GM19455 (cell line): ENCODE measurements around the gene CEACAM1.
"Not testable (repeated sequence)": the region's sequence is repeated elsewhere in the genome, so short reads cannot be mapped to it uniquely, and the experiment has no call there.

Experiments used
- ATAC-seq: cut with Tn5 transposase; IDR thresholded peaks from one replicate; pipeline ENCODE4 v1.9.1; 2021; ENCODE audit not compliant: unreplicated experiment

Gene CEACAM1

DNA sequence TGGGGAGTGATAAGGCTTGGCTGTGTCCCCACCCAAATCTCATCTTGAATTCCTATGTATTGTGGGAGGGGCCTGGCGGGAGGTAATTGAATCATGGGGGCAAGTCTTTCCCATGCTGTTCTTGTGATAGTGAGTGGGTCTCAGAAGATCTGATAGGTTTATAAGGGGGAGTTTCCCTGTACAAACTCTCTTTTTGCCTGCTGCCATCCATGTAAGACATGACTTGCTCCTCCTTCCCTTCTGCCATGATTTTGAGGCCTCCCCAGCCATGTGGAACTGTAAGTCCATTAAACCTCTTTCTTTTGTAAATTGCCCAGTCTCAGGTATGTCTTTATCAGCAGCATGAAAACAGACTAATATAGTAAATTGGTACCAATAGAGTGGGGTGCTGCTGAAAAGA lies 20.8 kb upstream of the CEACAM1 start:
- ATAC-seq: not testable (repeated sequence)

DNA sequence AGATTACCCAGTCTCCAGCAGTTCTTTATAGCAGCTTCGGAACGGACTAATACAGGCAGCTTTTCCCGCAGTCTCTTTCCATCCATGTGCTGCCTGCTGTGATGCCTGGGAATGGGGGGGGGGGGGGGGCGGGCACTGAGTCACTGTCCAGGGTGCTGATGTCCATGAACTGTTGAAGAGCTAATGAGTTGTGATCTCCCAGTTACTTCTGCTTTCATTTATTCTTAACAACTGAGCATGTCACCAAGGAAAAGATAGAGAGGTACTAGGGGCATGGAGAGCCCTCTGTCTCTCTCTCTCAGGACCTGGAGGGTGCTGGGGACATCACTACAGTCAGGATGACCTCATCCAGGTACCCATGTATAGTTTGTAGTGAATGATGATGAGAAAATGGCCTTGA lies 20.3 kb upstream of the CEACAM1 start:
- ATAC-seq: no peak

DNA sequence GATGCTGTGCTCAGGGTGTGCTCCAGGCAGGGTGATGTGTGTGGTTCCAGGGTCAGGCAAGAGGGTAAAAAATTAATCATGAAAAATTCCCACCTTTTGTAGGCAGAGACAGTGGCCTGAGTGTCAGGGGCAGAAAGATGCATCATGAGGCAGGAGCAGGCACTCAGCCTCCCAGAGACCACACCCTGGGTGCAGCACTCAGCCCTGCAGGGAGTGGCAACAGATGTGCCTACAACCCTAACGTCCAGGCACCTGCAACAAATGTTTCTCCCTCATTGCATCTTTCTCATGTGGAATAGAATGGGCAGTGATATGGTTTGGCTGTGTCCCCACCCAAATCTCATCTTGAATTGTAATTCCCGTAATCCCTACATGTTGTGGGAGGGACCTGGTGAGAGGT lies 19.6 kb upstream of the CEACAM1 start:
- no peak for ATAC-seq

DNA sequence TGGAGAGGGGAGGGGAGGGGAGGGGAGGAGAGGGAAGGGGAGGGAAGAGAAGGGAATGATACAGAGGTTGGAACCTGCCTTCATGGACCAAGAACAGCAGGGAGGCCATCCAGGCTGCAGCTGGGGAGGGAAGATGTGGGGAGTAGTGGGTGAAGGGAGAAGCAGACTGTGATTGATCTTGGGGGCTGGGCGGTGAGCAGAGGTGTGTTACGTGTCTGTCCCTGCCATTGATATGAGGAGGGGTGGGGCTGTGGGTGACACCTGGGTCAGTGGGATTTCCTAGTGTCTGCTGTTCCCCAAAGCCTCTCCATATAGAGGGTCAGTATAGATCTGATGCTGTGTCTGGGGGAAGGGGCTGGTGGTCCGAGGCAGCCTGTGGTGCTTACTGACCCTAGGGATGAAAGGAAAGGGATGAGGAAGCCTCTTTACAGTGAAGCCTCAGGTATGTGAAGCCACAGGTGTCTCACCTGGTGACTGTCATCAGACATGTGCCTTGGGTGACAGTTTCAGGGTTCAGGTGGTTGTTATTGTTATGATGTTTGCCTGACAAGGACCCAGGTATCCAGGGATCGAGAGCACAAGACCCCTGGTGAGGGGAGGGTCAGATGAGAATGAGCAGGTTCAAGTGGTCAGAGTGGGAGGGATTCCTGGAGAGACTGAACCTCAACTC lies 18.7 kb upstream of the CEACAM1 start:
- ATAC-seq: no peak

DNA sequence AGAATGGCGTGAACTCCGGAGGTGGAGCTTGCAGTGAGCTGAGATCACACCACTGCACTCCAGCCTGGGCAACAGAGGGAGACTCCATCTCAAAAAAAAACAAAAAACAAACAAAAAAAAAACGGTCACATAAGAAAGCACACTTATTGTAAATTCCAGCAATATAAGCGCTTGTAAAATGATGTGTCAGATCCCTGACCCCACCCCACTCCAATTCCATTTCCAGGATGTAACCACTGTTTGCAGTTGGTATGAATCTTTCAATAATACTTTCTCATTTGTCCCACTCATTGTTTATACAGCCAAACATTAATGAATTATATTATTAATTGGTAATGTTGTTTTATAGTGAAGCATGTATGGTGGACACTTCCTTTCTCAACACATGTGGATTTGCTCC lies 15.9 kb upstream of the CEACAM1 start:
- ATAC-seq: no peak

DNA sequence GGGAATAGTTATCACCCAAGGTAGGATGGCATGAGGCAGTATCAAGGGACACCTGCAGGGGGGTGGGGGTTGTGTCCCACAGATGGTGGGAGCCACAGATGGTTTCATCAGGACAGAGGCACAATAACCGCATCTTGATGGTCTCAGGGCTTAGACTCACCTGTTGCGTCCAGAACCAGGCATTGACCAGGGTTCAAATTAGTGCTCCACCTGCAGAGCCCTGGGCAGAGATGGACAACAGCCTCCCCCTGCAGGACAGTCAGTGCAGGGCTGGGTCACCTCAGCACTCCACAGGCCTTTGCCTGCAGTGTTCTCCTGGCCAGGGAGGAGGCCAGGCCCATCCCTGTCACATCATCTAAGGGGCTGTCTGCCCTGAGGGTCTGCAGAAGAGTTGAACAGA lies 14.5 kb upstream of the CEACAM1 start:
- ATAC-seq: no peak

DNA sequence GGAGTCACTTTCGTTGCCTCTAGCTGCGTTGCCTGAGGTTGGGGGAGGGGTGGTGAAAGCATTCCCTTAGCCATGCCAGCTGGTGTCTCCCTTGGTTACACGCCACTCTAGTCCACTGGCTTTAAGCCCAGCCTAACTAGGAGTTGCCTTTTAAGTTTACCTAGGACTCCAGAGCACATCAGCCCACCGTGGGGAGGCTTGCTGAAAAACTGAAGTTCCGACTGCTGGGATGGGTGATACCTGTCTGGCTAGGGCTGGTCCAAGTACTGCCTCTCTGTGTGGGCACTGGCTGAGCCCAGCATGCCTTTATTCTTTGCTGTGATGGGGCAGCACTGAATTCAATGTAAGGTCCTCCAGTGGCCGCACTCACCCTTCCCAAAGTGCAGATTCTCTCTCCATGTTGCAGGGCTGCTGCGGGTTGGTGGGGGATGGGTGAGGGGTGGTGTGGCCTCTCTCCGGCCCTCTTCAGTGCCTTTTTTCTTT lies 11.8 kb upstream of the CEACAM1 start:
- ATAC-seq: no peak

DNA sequence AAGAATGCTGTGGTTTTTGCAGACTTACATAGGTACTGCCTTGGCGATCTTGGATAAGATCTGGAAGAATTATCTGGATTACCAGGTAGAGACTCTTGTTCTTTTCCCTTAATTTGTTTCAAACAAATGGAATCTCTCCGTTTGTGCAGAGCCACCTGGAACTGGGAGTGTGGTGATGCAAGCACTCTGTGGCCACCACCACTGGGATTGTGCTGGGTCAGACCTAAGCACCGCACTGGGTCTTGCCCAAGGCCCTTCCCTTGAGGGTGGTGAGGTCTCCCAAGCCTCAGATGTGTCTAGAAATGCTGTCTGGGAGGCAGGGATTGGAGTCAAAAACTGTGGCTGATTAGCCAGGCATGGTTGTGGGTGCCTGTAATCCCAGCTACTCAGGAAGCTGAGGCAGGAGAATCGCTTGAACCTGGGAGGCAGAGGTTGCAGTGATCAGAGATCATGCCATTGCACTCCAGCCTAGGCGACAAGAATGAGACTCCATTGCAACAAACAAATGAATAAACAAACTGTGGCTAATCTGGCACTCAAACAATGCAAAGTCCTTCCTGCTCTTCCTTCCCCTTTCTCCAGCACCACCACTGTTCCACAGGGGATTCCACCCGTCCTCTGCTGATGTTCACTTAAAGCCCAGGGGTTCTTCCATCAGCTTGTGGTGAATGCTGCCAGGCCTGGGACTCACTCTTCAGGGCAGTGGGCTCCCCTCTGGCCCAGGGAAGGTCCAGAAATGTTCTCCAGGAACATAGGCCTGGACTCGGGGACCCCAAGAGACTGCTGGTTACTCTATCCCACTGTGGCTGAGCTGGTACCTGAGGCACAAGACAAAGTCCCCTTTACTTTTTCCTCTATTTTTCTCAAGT lies 10.8 kb upstream of the CEACAM1 start:
- no peak for ATAC-seq

DNA sequence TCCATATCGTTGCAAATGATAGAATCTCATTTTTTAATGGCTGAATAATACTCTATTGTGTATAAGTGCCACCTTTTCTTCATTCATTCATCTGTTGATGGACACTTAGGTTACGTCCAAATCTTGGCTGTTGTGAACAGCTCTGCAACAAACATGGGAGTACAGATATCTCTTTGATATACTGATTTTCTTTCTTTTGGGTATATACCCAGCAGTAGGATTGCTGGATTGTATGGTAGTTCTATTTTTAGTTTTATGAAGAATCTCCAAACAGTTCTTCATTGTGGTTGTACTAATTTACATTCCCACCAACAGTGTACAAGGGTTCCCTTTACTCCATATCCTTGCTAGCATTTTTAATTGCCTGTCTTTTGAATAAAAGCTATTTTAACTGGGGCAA lies 7.0 kb upstream of the CEACAM1 start:
- ATAC-seq: not testable (repeated sequence)

DNA sequence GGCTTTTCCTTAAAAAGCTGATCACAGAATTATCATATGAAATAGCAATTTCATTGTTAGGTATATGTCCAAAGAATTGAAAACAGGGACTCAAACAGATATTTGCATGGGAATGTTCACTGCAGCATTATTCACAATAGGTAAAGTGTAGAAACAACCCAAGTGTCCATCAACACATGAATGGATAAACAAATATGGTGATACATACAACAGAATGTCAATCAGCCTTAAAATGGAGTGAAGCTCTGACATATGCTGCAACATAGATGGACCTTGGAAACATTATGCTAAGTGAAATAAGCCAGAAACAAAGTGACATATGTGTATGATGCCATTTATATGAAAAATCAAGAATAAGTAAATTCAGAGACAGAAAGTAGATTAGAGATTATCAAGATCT lies 6.1 kb upstream of the CEACAM1 start:
- ATAC-seq: no peak

DNA sequence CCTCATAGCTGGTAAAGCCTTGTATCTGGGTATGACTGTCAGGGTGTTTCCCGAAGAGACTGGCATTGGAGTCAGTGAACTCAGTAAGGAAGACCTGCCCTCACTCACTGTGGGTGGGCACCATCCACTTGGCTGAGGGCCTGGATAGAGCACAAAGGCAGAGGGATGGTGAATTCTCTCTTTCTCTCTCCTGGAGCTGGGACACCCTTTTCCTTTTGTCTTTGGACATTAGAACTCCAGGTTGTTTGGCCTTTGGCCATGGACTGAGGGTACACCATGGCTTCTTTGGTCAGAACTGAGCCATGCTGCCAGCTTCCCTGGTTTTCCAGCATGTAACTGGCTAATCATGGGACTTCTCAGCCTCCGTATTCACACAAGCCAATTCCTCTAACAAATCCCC lies 4.6 kb upstream of the CEACAM1 start:
- ATAC-seq: no peak

DNA sequence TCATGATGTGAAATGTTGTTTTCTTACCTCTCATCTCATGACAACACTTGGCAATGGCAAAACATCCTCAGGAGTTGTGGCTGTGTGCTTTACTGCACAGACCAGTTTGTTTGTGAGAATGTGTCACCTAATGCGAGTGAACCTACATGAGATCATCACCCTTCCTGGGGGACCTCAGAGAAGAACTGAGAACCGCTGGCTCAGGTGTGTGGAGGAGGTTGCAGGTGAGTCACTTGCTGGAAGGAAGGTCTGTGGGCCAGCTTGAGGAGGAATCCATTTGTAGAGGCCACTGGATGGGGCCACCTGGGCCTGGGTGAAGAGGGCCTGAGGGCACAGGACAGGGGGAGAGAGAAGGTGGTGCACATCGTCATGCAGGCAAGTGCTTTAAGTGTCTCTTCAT lies 3.0 kb upstream of the CEACAM1 start:
- no peak for ATAC-seq

DNA sequence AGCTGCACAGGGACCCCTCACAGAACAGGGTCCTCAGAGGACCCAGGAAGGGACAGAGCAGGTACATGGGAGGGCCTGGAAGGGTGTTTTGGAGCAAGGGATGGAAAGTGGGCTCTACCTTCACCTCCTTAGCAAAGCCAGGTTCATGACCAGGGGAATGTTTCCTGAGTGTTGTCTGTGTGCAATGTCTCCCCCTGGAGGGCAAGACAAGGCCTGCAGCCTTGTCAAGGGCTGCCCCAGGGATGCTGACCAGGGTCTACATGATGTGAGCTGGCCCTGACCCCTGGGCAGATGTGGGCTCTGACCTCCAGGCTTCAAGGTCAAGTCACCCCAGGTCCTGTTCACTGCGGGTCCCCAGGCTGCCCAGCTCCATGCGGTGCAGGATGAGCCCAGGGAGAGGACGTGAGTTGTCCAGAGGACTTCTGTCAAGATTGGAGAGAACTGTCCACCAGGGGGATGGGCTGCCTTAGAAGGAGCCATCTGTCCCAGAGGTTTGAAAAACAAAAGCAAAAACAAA lies 1.0 kb upstream of the CEACAM1 start:
- ATAC-seq: peak; percentile 62

DNA sequence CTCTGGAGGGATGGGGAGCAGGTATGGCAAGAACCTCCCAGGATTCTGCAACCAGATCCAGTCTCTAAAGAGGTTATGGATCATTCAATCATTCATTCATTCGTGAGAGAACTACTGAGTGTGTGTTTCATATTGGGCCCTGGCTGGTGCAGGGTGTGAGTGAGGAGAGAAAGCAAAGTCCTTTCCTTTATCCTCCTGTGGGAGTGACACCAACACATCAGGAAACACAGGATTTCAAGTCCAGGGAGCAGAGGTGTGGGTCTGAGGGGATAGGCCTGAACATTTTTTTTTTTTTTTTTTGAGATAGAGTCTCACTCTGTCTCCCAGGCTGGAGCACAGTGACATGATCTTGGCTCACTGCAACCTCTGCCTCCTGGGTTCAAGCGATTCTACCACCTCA lies 3.3 kb downstream of the CEACAM1 start:
- no peak for ATAC-seq

DNA sequence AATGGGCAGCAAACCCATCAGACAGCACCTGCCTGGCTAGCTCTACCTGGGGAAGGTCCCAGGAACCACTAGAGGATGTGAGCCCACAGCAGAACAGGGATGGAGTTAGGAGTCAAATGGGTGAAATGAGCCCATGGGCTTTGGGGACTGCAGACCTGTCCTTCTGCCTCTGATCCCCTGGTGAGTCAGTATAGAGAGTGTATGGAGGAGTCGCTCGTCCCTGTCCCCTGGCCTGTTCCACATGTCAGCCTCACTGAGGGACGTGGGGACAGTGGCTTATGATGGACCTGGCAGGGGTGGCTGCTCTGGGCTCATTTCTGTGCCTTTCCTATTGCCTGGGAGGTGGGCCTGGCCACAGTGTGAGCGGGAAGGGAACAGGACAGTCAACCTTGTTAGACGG lies 4.0 kb downstream of the CEACAM1 start:
- no peak for ATAC-seq

DNA sequence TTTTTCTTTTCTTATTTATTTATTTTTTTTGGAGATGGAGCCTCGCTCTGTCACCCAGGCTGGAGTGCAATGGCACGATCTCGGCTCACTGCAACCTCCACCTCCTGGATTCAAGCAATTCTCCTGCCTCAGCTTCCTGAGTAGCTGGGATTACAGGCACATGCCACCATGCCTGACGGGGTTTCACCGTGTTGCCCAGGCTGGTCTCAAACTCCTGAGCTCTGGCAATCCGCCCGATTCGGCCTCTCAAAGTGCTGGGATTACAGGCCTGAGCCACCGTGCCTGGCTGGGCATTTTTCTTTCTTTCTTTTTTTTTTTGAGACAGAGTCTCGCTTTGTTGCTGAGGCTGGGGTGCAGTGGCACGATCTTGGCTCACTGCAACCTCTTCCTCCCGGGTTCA lies 6.0 kb downstream of the CEACAM1 start:
- not testable (repeated sequence) for ATAC-seq

DNA sequence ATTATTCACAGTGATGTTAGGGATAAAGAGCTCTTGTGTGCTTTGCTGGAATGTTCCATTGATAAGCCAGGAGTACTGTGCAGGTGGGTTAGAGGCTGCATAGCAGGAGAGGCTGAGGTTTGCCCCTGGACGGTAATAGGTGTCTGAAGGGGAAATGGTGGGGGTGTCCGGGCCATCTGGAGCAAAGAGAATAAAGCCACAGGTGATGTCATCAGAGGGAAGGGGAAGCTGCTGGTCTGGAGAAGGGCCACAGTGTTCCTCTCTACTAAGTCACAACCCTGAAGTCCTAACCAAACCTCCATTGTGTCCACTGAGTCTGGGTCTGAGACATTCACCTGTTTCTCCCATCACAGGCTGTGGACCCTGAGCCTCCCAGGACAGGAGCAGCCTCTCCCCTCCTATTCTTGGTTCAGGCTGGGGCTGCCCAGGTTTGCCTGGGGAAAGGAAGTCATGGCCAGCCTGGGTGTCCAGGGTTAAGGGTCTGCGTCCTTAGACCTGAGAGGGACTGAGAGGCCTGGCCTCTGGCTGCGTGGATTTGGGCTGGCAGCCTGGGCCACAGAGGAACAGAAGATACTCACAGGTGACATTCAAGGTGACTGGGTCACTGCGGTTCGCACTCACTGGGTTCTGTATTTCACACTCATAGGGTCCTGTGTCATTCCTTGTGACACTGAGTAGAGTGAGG lies 6.8 kb downstream of the CEACAM1 start:
- ATAC-seq: no peak

DNA sequence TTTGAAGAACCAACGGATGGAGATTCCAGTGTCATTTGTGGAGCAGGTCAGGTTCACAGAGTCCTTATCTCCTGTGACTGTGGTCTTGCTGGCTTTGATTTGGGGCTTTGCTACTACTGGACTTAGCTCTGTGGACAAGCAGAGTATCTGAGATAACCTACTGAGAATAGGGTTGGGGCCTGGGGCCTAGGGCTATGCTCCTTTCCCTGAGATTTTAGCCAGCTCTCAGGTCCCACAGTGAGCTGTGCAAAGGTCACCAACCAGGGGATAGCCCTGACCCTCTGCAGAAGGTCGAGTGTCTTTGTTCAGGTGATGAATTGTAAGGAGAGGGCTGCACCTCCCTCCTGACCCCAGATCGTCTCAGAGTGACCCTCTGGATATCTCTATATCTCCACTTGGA lies 9.2 kb downstream of the CEACAM1 start:
- ATAC-seq: no peak

DNA sequence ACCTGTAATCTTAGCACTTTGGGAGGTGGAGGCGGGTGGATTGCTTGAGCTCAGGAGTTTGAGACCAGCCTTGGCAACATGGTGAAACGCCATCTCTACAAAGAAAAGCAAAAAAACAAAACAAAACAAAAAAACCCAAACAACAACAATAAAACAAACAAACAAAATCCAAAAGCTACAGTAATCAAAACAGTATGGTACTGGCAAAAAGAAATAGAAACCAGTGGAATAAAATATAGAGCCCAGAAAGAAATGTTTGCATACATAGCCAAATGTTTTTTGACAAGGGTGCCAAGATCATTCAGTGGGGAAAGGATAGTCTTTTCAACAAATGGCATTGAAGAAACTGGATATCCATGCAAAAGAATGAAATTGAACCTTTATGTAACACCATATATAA lies 11.5 kb downstream of the CEACAM1 start:
- no peak for ATAC-seq

DNA sequence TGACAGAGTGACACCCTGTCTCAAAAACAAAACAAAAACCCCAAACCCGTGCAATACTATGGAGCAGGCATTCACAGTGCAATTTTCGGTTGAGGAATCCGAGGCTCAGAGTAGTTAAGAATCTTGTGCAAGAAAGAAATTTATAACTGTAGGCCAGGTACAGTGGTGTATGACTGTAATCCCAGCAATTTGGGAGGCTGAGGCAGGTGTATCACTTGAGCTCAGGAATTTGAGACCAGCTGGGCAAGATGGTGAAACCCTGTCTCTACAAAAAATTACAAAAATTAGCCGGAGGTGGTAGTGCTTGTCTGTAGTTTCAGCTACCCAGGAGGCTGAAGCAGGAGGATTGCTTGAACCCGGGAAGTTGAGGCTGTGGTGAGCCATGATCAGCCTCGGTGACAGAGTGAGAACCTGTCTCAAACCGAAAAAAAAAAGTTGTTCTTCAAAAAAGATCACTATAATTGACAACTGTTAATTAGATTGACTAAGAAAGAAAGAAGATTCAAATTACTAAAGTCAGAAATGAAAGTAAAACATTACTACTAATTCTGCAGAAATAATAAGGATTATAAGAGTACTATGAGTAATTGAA lies 12.9 kb downstream of the CEACAM1 start:
- ATAC-seq: no peak

DNA sequence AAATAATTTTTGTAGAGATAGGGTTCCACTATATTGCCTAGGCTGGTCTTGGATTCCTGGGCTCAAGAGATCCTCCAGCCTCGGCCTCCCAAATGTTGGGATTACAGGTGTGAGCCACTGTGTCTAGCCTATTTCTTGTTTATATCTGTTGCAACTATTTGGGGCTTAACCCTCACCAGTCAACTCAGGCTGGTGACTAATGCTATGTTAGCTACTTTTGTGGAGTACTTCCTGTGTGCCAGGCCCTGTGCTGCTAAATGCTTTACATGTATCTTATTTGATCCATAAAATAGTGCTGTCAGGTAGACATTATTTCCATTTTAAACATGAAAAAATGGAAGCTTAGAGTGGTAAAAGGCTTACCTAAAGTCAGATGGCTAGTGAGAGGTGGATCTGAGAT lies 13.8 kb downstream of the CEACAM1 start:
- no peak for ATAC-seq
